Measurements from ENCODE around the gene CXCL8. TPM values are rescaled to one million over a fixed set of nuclear protein-coding genes. Genes with fewer than 3 reads are reported as not detected.

The CXCL8 gene
- total RNA-seq, 1 donor, result 5.8 TPM

DNA sequence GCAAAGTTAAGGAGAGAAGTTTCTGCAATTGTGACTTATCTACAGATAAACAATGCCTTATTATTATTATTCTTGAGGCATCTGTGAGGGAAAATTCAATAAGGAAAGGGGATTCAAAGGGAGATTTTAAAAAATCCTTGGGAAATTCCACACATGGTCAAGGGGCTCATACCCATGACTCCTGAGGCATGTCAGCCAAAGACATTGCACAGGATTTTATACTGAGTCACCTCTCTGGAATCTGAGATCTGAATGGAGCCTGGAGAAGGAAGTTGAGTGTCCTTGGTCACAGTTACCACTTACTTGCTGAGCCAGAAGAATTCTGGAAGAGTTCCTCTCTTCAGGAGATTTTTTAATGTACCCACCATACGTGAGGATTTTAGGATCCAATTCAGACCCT is 14.4 kb upstream of the CXCL8 start:
- no peak overlapping the region for H2AFZ ChIP-seq (ENCODE audit: low read length)
- DNase-seq (ENCODE audit: insufficient read length, low spot score, missing footprints), result peak; percentile 83
- TF ChIP-seq, protein P1, sequence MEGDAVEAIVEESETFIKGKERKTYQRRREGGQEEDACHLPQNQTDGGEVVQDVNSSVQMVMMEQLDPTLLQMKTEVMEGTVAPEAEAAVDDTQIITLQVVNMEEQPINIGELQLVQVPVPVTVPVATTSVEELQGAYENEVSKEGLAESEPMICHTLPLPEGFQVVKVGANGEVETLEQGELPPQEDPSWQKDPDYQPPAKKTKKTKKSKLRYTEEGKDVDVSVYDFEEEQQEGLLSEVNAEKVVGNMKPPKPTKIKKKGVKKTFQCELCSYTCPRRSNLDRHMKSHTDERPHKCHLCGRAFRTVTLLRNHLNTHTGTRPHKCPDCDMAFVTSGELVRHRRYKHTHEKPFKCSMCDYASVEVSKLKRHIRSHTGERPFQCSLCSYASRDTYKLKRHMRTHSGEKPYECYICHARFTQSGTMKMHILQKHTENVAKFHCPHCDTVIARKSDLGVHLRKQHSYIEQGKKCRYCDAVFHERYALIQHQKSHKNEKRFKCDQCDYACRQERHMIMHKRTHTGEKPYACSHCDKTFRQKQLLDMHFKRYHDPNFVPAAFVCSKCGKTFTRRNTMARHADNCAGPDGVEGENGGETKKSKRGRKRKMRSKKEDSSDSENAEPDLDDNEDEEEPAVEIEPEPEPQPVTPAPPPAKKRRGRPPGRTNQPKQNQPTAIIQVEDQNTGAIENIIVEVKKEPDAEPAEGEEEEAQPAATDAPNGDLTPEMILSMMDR (IDR thresholded peaks at IDR 0.05; ENCODE audit: extremely low read depth, low read depth, low read length), result no peak
- no peaks in the 10 kb centered on the region for H4K20me1 ChIP-seq (ENCODE audit: insufficient read depth, low read length)
- no peaks in the 10 kb centered on the region for H3K36me3 ChIP-seq (ENCODE audit: insufficient read depth, low read length)
- H3K79me2 ChIP-seq (ENCODE audit: insufficient read depth, low read length), result no peaks in the 10 kb centered on the region
- no peak overlapping the region for H3K4me2 ChIP-seq (ENCODE audit: insufficient read depth, low read length)
- H3K9me3 ChIP-seq (ENCODE audit: low read depth, low read length), result no peaks in the 10 kb centered on the region
- H3K4me1 ChIP-seq (ENCODE audit: insufficient read depth, low read length), result peaks cover 34% of the 10 kb centered on the region
- H3K27me3 ChIP-seq (ENCODE audit: insufficient read depth, low read length), result no peaks in the 10 kb centered on the region
- H3K4me3 ChIP-seq (ENCODE audit: insufficient read depth, low read length), result no peak overlapping the region
- H3K27ac ChIP-seq (ENCODE audit: low read depth, low read length), result peak overlapping the region; percentile 66

DNA sequence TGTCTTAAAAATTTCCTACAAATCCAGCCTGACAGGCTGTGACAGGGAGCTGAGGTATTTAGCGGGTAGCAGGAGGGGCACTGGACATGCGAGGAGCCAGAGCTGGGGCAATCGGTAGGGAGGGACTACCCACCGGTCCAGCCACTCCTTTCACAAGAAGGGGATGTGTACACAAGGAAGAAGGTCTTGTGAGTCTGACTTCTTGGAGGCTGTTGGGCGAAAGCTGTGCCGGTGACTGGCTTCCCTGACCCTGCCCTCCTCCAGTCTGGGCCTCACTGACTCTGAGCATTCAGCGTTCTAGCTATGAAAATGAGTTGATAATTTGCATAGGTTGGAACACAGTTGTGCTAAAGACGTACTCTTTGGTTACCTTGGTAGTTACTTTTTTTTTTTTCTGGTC is 12.7 kb upstream of the CXCL8 start:
- no peaks in the 10 kb centered on the region for H3K27me3 ChIP-seq (ENCODE audit: insufficient read depth, low read length)
- no peaks in the 10 kb centered on the region for H4K20me1 ChIP-seq (ENCODE audit: insufficient read depth, low read length)
- H3K4me1 ChIP-seq (ENCODE audit: insufficient read depth, low read length), result peaks cover 17% of the 10 kb centered on the region
- H3K9me3 ChIP-seq (ENCODE audit: low read depth, low read length), result no peaks in the 10 kb centered on the region
- H3K27ac ChIP-seq (ENCODE audit: low read depth, low read length), result no peak overlapping the region
- H3K4me2 ChIP-seq (ENCODE audit: insufficient read depth, low read length), result no peak overlapping the region
- H2AFZ ChIP-seq (ENCODE audit: low read length), result no peak overlapping the region
- H3K79me2 ChIP-seq (ENCODE audit: insufficient read depth, low read length), result no peaks in the 10 kb centered on the region
- no peak overlapping the region for H3K4me3 ChIP-seq (ENCODE audit: insufficient read depth, low read length)
- TF ChIP-seq, protein P1 (IDR thresholded peaks at IDR 0.05; ENCODE audit: extremely low read depth, low read depth, low read length), result no peak
- DNase-seq (ENCODE audit: insufficient read length, low spot score, missing footprints), result no peak
- no peaks in the 10 kb centered on the region for H3K36me3 ChIP-seq (ENCODE audit: insufficient read depth, low read length)

DNA sequence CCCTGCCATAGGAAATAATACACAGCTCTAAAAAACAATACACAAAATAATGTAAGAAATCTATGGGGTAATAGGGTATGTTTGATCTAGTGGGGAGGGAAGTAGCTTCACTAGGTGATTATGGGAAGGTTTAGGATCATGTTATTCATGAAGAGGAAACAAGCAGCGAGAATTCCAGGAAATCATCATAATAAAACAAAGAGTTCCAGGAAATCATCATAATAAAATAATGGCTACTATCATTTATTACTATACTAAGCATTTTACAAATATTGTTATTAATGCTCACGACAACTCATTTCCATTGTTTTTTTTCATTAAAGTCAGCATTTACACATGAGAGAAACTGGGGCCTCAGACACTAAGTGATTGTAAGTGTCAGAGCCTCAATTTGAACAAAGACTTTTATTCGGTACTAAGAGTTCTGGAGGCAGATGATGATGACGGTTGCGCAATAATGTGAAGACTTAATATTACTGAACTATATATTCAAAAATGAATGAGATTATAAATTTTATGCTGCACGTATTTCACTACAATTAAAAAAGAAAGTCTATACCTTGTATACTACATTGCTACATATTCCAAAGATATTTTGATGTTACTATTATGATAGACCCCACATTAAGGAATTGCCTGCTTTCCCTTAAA is 12.2 kb upstream of the CXCL8 start:
- Histone ChIP-seq H2AFZ (ENCODE audit: low read length) (no peak overlapping the region), H4K20me1 (ENCODE audit: insufficient read depth, low read length) (no peaks in the 10 kb centered on the region), H3K27me3 (ENCODE audit: insufficient read depth, low read length) (no peaks in the 10 kb centered on the region), H3K4me2 (ENCODE audit: insufficient read depth, low read length) (no peak overlapping the region), H3K79me2 (ENCODE audit: insufficient read depth, low read length) (no peaks in the 10 kb centered on the region), H3K27ac (ENCODE audit: low read depth, low read length) (no peak overlapping the region), H3K36me3 (ENCODE audit: insufficient read depth, low read length) (no peaks in the 10 kb centered on the region), H3K9me3 (ENCODE audit: low read depth, low read length) (no peaks in the 10 kb centered on the region), H3K4me3 (ENCODE audit: insufficient read depth, low read length) (no peak overlapping the region), H3K4me1 (ENCODE audit: insufficient read depth, low read length) (peaks cover 16% of the 10 kb centered on the region)
- no peak for DNase-seq (ENCODE audit: insufficient read length, low spot score, missing footprints)
- TF ChIP-seq, protein P1 (IDR thresholded peaks at IDR 0.05; ENCODE audit: extremely low read depth, low read depth, low read length), result no peak

DNA sequence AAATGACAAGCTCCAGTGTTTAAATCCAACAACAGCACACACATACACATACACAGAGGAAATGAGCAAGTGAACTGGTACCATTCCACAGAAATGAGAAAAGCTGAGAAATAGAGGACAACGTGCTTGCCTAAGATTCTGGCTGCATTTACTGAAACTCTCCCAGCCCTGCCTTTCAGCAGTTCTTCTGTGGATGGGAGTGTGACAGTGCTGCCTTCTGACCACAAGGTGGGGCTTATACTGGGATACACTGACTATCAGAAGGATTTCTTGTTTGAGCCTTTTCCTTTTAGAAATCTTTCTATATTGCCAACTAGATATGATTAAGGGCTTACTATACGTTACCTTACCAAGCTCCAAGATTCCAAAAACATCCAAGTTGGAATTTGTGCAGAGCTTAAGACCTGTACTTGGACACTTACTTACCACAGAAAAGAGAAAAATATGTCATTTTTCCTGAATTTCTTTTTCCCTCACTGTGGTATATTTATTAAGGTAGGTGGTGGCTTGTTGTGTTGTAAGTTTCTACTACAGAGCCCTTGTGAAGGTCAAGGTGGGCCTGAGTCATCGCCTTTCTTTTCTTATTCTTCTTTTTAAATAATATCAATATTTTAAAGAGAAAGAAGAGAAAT is 10.7 kb upstream of the CXCL8 start:
- peaks cover 21% of the 10 kb centered on the region for H3K4me1 ChIP-seq (ENCODE audit: insufficient read depth, low read length)

More for the DNA sequence above, 10.7 kb upstream of the CXCL8 start:
- DNase-seq (ENCODE audit: insufficient read length, low spot score, missing footprints), result peak; percentile 75
- no peaks in the 10 kb centered on the region for H4K20me1 ChIP-seq (ENCODE audit: insufficient read depth, low read length)
- no peaks in the 10 kb centered on the region for H3K27me3 ChIP-seq (ENCODE audit: insufficient read depth, low read length)
- H3K9me3 ChIP-seq (ENCODE audit: low read depth, low read length), result no peaks in the 10 kb centered on the region
- H3K79me2 ChIP-seq (ENCODE audit: insufficient read depth, low read length), result no peaks in the 10 kb centered on the region
- H3K4me2 ChIP-seq (ENCODE audit: insufficient read depth, low read length), result no peak overlapping the region
- no peak overlapping the region for H3K4me3 ChIP-seq (ENCODE audit: insufficient read depth, low read length)
- H3K27ac ChIP-seq (ENCODE audit: low read depth, low read length), result no peak overlapping the region
- TF ChIP-seq, protein P1 (IDR thresholded peaks at IDR 0.05; ENCODE audit: extremely low read depth, low read depth, low read length), result peak; percentile 88
- no peak overlapping the region for H2AFZ ChIP-seq (ENCODE audit: low read length)
- no peaks in the 10 kb centered on the region for H3K36me3 ChIP-seq (ENCODE audit: insufficient read depth, low read length)

Data from osteoblast (primary cell).